K562 (cell line): ENCODE data around the gene PTP4A2. TPM values are rescaled to one million over a fixed set of nuclear protein-coding genes. Genes with fewer than 3 reads are reported as not detected.

Source experiments
- ATAC-seq: fragments of 200-7000 bp; cut with Tn5 transposase; 3 replicates; pipeline ENCODE4 v1.9.1; 2020; ENCODE audit warnings: moderate library complexity
- BruUV-seq: library from RNA; stranded (reverse); fragments of 400-500 nt; replicated peaks from 2 replicates; lab custom pipeline; 2021; lab: Mats Ljungman, UMichigan
- CTCF ChIA-PET: fragments of 300-600 bp; formaldehyde crosslinking; extraction: SDS; loops from one replicate; lab custom pipeline; 2021; ENCODE audit warnings: low intra/inter-chr PET ratio; lab: Yijun Ruan, JAX
- POLR2A ChIA-PET: fragments of 300-600, 350-650 bp; sonication (Branson Sonifier 250); formaldehyde crosslinking; extraction: SDS; loops from one replicate; lab custom pipeline; 2021; ENCODE audit warnings: antibody characterized with exemption, inconsistent platforms; lab: Yijun Ruan, JAX
- DNase-seq, 4 experiments: peaks; one replicate each; pipeline versions ENCODE4 v3.0.0 to v3.0.0-alpha.2; 2011 to 2018; ENCODE audit warnings: low spot score in 3 of 4, mixed read lengths in 3 of 4; ENCODE audit errors: extremely low read depth in 1 of 4
- FAIRE-seq: peaks from 2 replicates; lab custom pipeline; 2011; peaks lifted over from hg19 to GRCh38; lab: Jason Lieb, UNC
- H2AFZ ChIP-seq: 2 replicates; pipeline ENCODE4 v1.6.0; 2011; ENCODE audit warnings: low read depth, low read length, control low read depth, inconsistent platforms
- H3K27ac ChIP-seq: fragments of 200-600 bp; 3 replicates; pipeline ENCODE4 v1.8.0; 2011; ENCODE audit warnings: low read depth, mild to moderate bottlenecking, control low read depth, inconsistent platforms, low read length, moderate library complexity, mixed read lengths; ENCODE audit errors: extremely low read depth
- H3K27me3 ChIP-seq, 2 experiments: fragments of 300-600 bp in 1 of 2; 2 replicates in 1 of 2; 3 replicates in 1 of 2; pipeline versions ENCODE4 v1.6.0 to v1.8.0; 2011; ENCODE audit warnings: inconsistent platforms in 2 of 2, low read length in 2 of 2, mild to moderate bottlenecking in 1 of 2, mixed read lengths in 1 of 2, moderate library complexity in 1 of 2; ENCODE audit not compliant: control insufficient read depth in 2 of 2, insufficient read depth in 2 of 2
- H3K36me3 ChIP-seq: fragments of 300-600 bp; 3 replicates; pipeline ENCODE4 v1.8.0; 2011; ENCODE audit warnings: mild to moderate bottlenecking, low read length, inconsistent platforms; ENCODE audit not compliant: control insufficient read depth, insufficient read depth
- H3K4me1 ChIP-seq, 2 experiments: fragments of 200-600 bp in 1 of 2; replicated peaks in 1 of 2; 2 replicates in 1 of 2; 3 replicates in 1 of 2; pipeline versions ENCODE4 v1.5.1 to v1.8.0; 2011; ENCODE audit warnings: inconsistent platforms in 2 of 2, low read length in 2 of 2, mild to moderate bottlenecking in 1 of 2, mixed read lengths in 1 of 2, moderate library complexity in 1 of 2; ENCODE audit not compliant: control insufficient read depth in 2 of 2, insufficient read depth in 2 of 2
- H3K4me2 ChIP-seq: 2 replicates; pipeline ENCODE4 v1.6.1; 2011; ENCODE audit warnings: low read length, control low read depth, inconsistent platforms, mixed read lengths; ENCODE audit not compliant: insufficient read depth
- H3K4me3 ChIP-seq: fragments of 200-600 bp; sonication (generic), shearing (Covaris generic); 2 replicates; pipeline ENCODE4 v1.5.1; 2016; ENCODE audit warnings: control low read depth, inconsistent platforms
- H3K79me2 ChIP-seq: fragments of 200-600 bp; 3 replicates; pipeline ENCODE4 v1.8.0; 2011; ENCODE audit warnings: low read length, inconsistent platforms; ENCODE audit not compliant: control insufficient read depth, insufficient read depth
- H3K9ac ChIP-seq, 2 experiments: 2 replicates each; pipeline versions ENCODE4 v1.6.0 to v1.6.1; 2011; ENCODE audit warnings: low read depth in 2 of 2, low read length in 2 of 2, control low read depth in 1 of 2, inconsistent platforms in 1 of 2, mild to moderate bottlenecking in 1 of 2, mixed read lengths in 1 of 2; ENCODE audit not compliant: insufficient read depth in 1 of 2
- H3K9me1 ChIP-seq: one replicate; pipeline ENCODE4 v1.6.0; 2011; ENCODE audit warnings: inconsistent platforms, mild to moderate bottlenecking, low read length, moderate library complexity; ENCODE audit not compliant: control insufficient read depth, insufficient read depth
- H3K9me3 ChIP-seq: replicated peaks from 2 replicates; pipeline ENCODE4 v1.5.1; 2011; ENCODE audit warnings: low read depth, low read length, inconsistent platforms; ENCODE audit not compliant: control insufficient read depth, insufficient read depth
- H4K20me1 ChIP-seq: replicated peaks from 2 replicates; pipeline ENCODE4 v1.6.1; 2011; ENCODE audit warnings: low read length, inconsistent platforms, mixed read lengths; ENCODE audit not compliant: control insufficient read depth, insufficient read depth
- ATF1 ChIP-seq, 2 experiments: fragments of 450-650 bp in 1 of 2; IDR thresholded peaks; 2 replicates each; pipeline ENCODE4 v1.6.1; 2016; ENCODE audit warnings: missing compliant biosample characterization in 1 of 2, missing genetic modification characterization in 1 of 2
- CREB1 ChIP-seq, 2 experiments: sonication (generic) in 1 of 2; formaldehyde crosslinking in 1 of 2; IDR thresholded peaks; 2 replicates each; pipeline versions ENCODE4 v1.6.1 to v1.8.0; 2012 to 2022; ENCODE audit warnings: inconsistent platforms in 1 of 2, mild to moderate bottlenecking in 1 of 2, missing genetic modification reagents in 1 of 2, moderate library complexity in 1 of 2
- CXXC5 ChIP-seq: fragments of 250-450 bp; sonication (Bioruptor Pico); IDR thresholded peaks from 2 replicates; pipeline ENCODE4 v1.8.0; 2022; ENCODE audit warnings: inconsistent platforms, mild to moderate bottlenecking, moderate library complexity
- DPF2 ChIP-seq: fragments of 450-650 bp; IDR thresholded peaks from 2 replicates; pipeline ENCODE4 v1.6.1; 2016
- E2F1 ChIP-seq: sonication (generic); formaldehyde crosslinking; IDR thresholded peaks from 2 replicates; pipeline ENCODE4 v1.8.1; 2023; ENCODE audit warnings: mild to moderate bottlenecking, missing genetic modification reagents, moderate library complexity
- EP300 ChIP-seq: IDR thresholded peaks from 2 replicates; pipeline ENCODE4 v1.6.1; 2012; ENCODE audit warnings: low read length, improper control_type of control experiment
- FOXK2 ChIP-seq, 2 experiments: fragments of 450-650 bp; IDR thresholded peaks in 1 of 2; conservative IDR thresholded peaks in 1 of 2; 2 replicates each; pipeline ENCODE4 v1.6.1; 2016; ENCODE audit warnings: low read depth in 2 of 2, mild to moderate bottlenecking in 1 of 2
- NONO ChIP-seq, 2 experiments: fragments of 200-400 bp in 1 of 2; fragments of 450-650 bp in 1 of 2; formaldehyde crosslinking in 1 of 2; IDR thresholded peaks; 2 replicates each; pipeline ENCODE4 v1.6.1; 2017; ENCODE audit warnings: low read depth in 2 of 2, mild to moderate bottlenecking in 2 of 2, moderate library complexity in 2 of 2, low read length in 1 of 2
- NRF1 ChIP-seq, 2 experiments: fragments of 450-650 bp; IDR thresholded peaks in 1 of 2; conservative IDR thresholded peaks in 1 of 2; 2 replicates each; pipeline ENCODE4 v1.6.1; 2014; ENCODE audit warnings: mild to moderate bottlenecking in 2 of 2
- UBTF ChIP-seq, 2 experiments: IDR thresholded peaks; 2 replicates each; pipeline ENCODE4 v1.6.1; 2012; ENCODE audit warnings: improper control_type of control experiment in 2 of 2, low read depth in 2 of 2, low read length in 2 of 2, borderline replicate concordance in 1 of 2
- ZNF436 ChIP-seq: fragments of 250-450, 450-650 bp; sonication (Bioruptor Pico); formaldehyde crosslinking; IDR thresholded peaks from 2 replicates; pipeline ENCODE4 v1.7.0; 2020; ENCODE audit warnings: mild to moderate bottlenecking
- WGBS: fragments of 100-300 bp; shearing (Covaris generic); methylation state at CpG from one replicate; pipeline ENCODE4 v1.1.6; 2016; ENCODE audit warnings: low coverage, mixed read lengths; ENCODE audit not compliant: insufficient coverage; ENCODE audit errors: missing lambda C conversion rate; 5-methylcytosine and 5-hydroxymethylcytosine counted together
- in situ Hi-C: fragments of 300-500 bp; cut with MboI; formaldehyde crosslinking; loops from 4 replicates; pipeline ENCODE4 v1.15.0; 2018; ENCODE audit warnings: inconsistent platforms, mixed read lengths
- intact Hi-C: fragments of 100-400 bp; cut with micrococcal nuclease; formaldehyde crosslinking; loops from 2 replicates; pipeline ENCODE4 v1.14.2; 2022
- polyA plus RNA-seq, 8 experiments: library from polyadenylated mRNA; depleted of rRNA in 4 of 8; stranded (reverse) in 5 of 8; unstranded in 3 of 8; fragments of >200 nt; fragmentation: Nextera tagmentation in 2 of 8; fragmentation: Illumina TruSeq in 1 of 8; extraction: Ambion mirVana in 2 of 8; extraction: Trizol in 1 of 8; gene quantifications; 2 replicates each; pipeline versions ENCODE4 v1.2.1 to v1.2.3, GENCODE V29; 2011 to 2014; ENCODE audit warnings: inconsistent platforms in 1 of 8, missing spikeins in 1 of 8
- total RNA-seq, 7 experiments: library from RNA; depleted of rRNA in 6 of 7; stranded (reverse); fragments of >200 nt in 6 of 7; fragmentation: Illumina TruSeq in 2 of 7; extraction: Trizol in 2 of 7; gene quantifications; 2 replicates each; pipeline versions ENCODE4 v1.2.1 to v1.2.3, GENCODE V29; 2011 to 2021; ENCODE audit warnings: low replicate concordance in 1 of 7
- TF ChIP-seq, protein P1 (sequence below): sonication (generic); formaldehyde crosslinking; IDR thresholded peaks from 2 replicates; pipeline ENCODE4 v1.8.0; 2022; ENCODE audit warnings: mild to moderate bottlenecking, low read depth, missing genetic modification reagents
- TF ChIP-seq, protein P2 (sequence below): fragments of 250-450 bp; sonication (Bioruptor Pico); IDR thresholded peaks from 2 replicates; pipeline ENCODE4 v1.4.0; 2020
- TF ChIP-seq, protein P3 (sequence below): sonication (generic); IDR thresholded peaks from 2 replicates; pipeline ENCODE4 v1.6.1; 2016

The PTP4A2 gene
- total and polyA plus RNA-seq, 9 of the 15 experiments (the other 6 are each of a cell fraction or from before 2014, with no cell fraction given), result 197 to 870 (median 480) TPM

DNA sequence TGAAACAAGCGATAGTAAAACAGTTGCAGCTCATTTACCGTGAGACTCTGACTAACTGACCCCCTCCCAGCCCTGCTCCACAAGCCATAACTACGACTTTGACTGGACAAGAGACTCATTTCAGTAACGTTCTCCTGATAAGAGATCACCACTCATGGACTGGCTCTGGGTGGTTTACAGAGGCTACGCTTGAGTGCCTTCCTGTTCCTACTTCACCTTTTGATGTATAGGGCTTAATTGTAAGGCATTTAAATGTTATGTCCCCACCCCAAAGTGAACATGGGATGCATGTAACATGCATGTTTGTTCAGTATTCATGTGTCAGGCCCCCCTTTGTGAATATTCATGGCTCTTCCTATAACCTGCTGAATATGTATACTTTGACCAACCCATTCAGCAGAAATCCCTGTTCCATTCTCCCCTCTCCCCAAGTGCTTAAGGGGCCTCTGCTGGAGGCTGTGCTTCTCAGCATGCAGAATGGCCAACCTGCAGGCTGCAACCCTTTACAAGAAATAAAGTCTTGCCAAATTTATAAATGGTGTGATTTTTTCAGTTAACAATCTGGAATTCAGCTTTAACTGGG, 71.6 kb downstream of the PTP4A2 start:
- ChIA-PET POLR2A (interaction anchor here (0.7 to 1.3 kb wide), 4 partner anchors 18 to 88 kb away, joined by 3 to 5 read pairs (median 4); partner anchors contain the start of gene SPOCD1), CTCF (no interaction called here)
- no peaks in the 10 kb centered on the region for H3K9me1 ChIP-seq
- H3K9ac ChIP-seq, result peak overlapping the region; percentile 5 to 49; a peak in 2 of 4 replicates
- 3% methylated on average over 5 of the region's 5 CpGs for WGBS
- no peaks in the 10 kb centered on the region for H3K27me3 ChIP-seq
- peak overlapping the region; percentile 59 for H3K4me2 ChIP-seq
- peak; percentile 52 to 81 (median 64) for DNase-seq
- no peaks in the 10 kb centered on the region for H3K36me3 ChIP-seq
- FAIRE-seq, result peak; percentile 89
- no peaks in the 10 kb centered on the region for H3K9me3 ChIP-seq
- peak overlapping the region; percentile 37; the same call in 2 of the 3 replicates for H3K27ac ChIP-seq
- no peak overlapping the region for H3K4me3 ChIP-seq
- no TSS peak for BruUV-seq
- H2AFZ ChIP-seq, result peak overlapping the region; percentile 76
- intact Hi-C loops (no loop called here), in situ Hi-C loops (no loop called here)
- no peaks in the 10 kb centered on the region for H3K79me2 ChIP-seq
- peak; percentile 98 for ATAC-seq
- H4K20me1 ChIP-seq, result no peaks in the 10 kb centered on the region
- peaks cover 3 to 9% of the 10 kb centered on the region in 2 experiments; a peak in 4 of 5 replicates for H3K4me1 ChIP-seq
- peak; percentile 59 for TF ChIP-seq EP300
- peak; percentile 82 for TF ChIP-seq DPF2
- TF ChIP-seq FOXK2 (conservative IDR thresholded peaks at IDR 0.05 in 1 of 2, IDR thresholded peaks at IDR 0.05 in 1 of 2; ENCODE audit: low read depth in 2 of 2), result no peak
- TF ChIP-seq UBTF (IDR thresholded peaks at IDR 0.05; ENCODE audit: borderline replicate concordance in 1 of 2, low read depth in 2 of 2, low read length in 2 of 2), result no peak
- TF ChIP-seq, protein P1, sequence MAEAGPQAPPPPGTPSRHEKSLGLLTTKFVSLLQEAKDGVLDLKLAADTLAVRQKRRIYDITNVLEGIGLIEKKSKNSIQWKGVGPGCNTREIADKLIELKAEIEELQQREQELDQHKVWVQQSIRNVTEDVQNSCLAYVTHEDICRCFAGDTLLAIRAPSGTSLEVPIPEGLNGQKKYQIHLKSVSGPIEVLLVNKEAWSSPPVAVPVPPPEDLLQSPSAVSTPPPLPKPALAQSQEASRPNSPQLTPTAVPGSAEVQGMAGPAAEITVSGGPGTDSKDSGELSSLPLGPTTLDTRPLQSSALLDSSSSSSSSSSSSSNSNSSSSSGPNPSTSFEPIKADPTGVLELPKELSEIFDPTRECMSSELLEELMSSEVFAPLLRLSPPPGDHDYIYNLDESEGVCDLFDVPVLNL (CRISPR knock-in tag), result no peak
- no peak for TF ChIP-seq ZNF436 (CRISPR knock-in tag)
- TF ChIP-seq, protein P2, sequence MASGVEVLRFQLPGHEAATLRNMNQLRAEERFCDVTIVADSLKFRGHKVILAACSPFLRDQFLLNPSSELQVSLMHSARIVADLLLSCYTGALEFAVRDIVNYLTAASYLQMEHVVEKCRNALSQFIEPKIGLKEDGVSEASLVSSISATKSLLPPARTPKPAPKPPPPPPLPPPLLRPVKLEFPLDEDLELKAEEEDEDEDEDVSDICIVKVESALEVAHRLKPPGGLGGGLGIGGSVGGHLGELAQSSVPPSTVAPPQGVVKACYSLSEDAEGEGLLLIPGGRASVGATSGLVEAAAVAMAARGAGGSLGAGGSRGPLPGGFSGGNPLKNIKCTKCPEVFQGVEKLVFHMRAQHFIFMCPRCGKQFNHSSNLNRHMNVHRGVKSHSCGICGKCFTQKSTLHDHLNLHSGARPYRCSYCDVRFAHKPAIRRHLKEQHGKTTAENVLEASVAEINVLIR, result no peak
- no peak for TF ChIP-seq NONO (IDR thresholded peaks at IDR 0.05; ENCODE audit: low read depth in 2 of 2, low read length in 1 of 2)
- no peak for TF ChIP-seq E2F1 (CRISPR knock-in tag)
- TF ChIP-seq CXXC5 (CRISPR knock-in tag), result peak; percentile 79
- TF ChIP-seq, protein P3, sequence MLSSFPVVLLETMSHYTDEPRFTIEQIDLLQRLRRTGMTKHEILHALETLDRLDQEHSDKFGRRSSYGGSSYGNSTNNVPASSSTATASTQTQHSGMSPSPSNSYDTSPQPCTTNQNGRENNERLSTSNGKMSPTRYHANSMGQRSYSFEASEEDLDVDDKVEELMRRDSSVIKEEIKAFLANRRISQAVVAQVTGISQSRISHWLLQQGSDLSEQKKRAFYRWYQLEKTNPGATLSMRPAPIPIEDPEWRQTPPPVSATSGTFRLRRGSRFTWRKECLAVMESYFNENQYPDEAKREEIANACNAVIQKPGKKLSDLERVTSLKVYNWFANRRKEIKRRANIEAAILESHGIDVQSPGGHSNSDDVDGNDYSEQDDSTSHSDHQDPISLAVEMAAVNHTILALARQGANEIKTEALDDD, result peak; percentile 100
- no peak; the same call in 1 of the 2 replicates for TF ChIP-seq CREB1 (IDR thresholded peaks at IDR 0.05)
- TF ChIP-seq CREB1 (CRISPR knock-in tag; IDR thresholded peaks at IDR 0.05), result peak; percentile 42; the same call in 1 of the 2 replicates
- peak; percentile 25 to 40; a peak in 2 of 4 replicates for TF ChIP-seq NRF1 (conservative IDR thresholded peaks at IDR 0.05 in 1 of 2, IDR thresholded peaks at IDR 0.05 in 1 of 2)
- TF ChIP-seq ATF1 (CRISPR knock-in tag; IDR thresholded peaks at IDR 0.05), result no peak
- peak; percentile 60; the same call in 1 of the 2 replicates for TF ChIP-seq ATF1 (tag; IDR thresholded peaks at IDR 0.05)
